Neural crest cell (in vitro differentiated cells): ENCODE data around the gene LRMDA. TPM values are rescaled to one million over a fixed set of nuclear protein-coding genes. Genes with fewer than 3 reads are reported as not detected.

ENCODE experiments used
- DNase-seq: peaks from one replicate; pipeline ENCODE4 v3.0.0; 2021; ENCODE audit warnings: low read depth, mixed read lengths, low spot score
- H3K27ac Mint-ChIP-seq: one replicate; pipeline ENCODE4 v1.8.0; 2021; ENCODE audit warnings: mild to moderate bottlenecking, mixed read lengths; ENCODE audit not compliant: unreplicated experiment
- H3K27me3 Mint-ChIP-seq: 2 replicates; pipeline ENCODE4 v1.8.0; 2021; ENCODE audit warnings: low read depth, mild to moderate bottlenecking, mixed read lengths
- H3K36me3 Mint-ChIP-seq: 2 replicates; pipeline ENCODE4 v1.8.0; 2021; ENCODE audit warnings: low read depth, mild to moderate bottlenecking, mixed read lengths
- H3K4me1 Mint-ChIP-seq: 2 replicates; pipeline ENCODE4 v1.8.0; 2021; ENCODE audit warnings: mixed read lengths
- H3K4me3 Mint-ChIP-seq: one replicate; pipeline ENCODE4 v1.8.0; 2021; ENCODE audit warnings: mild to moderate bottlenecking, mixed read lengths
- H3K9me3 Mint-ChIP-seq: 2 replicates; pipeline ENCODE4 v1.8.0; 2021; ENCODE audit warnings: mixed read lengths
- CTCF ChIP-seq: fragments of 200-600 bp; sonication (generic); conservative IDR thresholded peaks from 2 replicates; pipeline ENCODE4 v1.5.0; 2021; ENCODE audit warnings: antibody characterized with exemption, mild to moderate bottlenecking
- total RNA-seq: library from RNA; stranded (reverse); gene quantifications from 2 replicates; pipeline ENCODE4 v1.2.1, GENCODE V29; 2021

The LRMDA gene
- total RNA-seq, 1 donor from 2014 or later, result 3.1 TPM

DNA sequence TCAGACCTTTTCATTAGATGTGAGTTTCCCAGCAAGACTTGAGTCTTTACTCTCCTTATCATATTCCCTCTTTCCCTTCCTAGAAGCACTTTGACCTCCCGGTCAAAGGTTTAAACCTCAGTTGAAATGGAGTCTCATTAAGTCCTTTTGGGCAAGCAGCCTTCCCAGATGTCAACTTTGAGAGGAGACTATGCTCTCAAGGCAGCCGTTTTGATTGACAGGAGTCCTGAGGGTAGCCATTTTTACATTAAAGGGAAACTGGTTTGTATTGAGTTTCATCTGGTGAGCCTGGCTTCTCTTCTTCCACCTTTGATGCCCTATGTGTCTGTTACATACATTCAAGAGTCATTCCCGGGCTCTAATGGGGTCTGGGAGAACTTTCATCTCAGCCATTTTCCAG lies 685.1 kb downstream of the LRMDA start:
- H3K4me1 Mint-ChIP-seq, result peaks cover 46% of the 10 kb centered on the region
- no peak for TF ChIP-seq CTCF
- H3K4me3 Mint-ChIP-seq, result no peak overlapping the region
- no peaks in the 10 kb centered on the region for H3K9me3 Mint-ChIP-seq
- no peak for DNase-seq
- no peaks in the 10 kb centered on the region for H3K27me3 Mint-ChIP-seq
- no peaks in the 10 kb centered on the region for H3K36me3 Mint-ChIP-seq
- no peak overlapping the region for H3K27ac Mint-ChIP-seq

GRCh38 chr10:76117949-76118348 lies 686.5 kb downstream of the LRMDA start:
- H3K9me3 Mint-ChIP-seq, result no peaks in the 10 kb centered on the region
- DNase-seq, result no peak
- TF ChIP-seq CTCF, result no peak
- H3K27me3 Mint-ChIP-seq, result no peaks in the 10 kb centered on the region
- no peak overlapping the region for H3K27ac Mint-ChIP-seq
- no peaks in the 10 kb centered on the region for H3K36me3 Mint-ChIP-seq
- peaks cover 39% of the 10 kb centered on the region for H3K4me1 Mint-ChIP-seq
- no peak overlapping the region for H3K4me3 Mint-ChIP-seq

GRCh38 chr10:76119036-76119435 lies 687.6 kb downstream of the LRMDA start:
- H3K4me1 Mint-ChIP-seq, result peaks cover 28% of the 10 kb centered on the region
- no peaks in the 10 kb centered on the region for H3K27me3 Mint-ChIP-seq
- H3K4me3 Mint-ChIP-seq, result no peak overlapping the region
- TF ChIP-seq CTCF, result no peak
- no peak for DNase-seq
- no peaks in the 10 kb centered on the region for H3K36me3 Mint-ChIP-seq
- H3K27ac Mint-ChIP-seq, result no peak overlapping the region
- no peaks in the 10 kb centered on the region for H3K9me3 Mint-ChIP-seq

GRCh38 chr10:76119515-76119914 lies 688.1 kb downstream of the LRMDA start:
- Mint-ChIP-seq H3K36me3 (no peaks in the 10 kb centered on the region), H3K27me3 (no peaks in the 10 kb centered on the region), H3K9me3 (no peaks in the 10 kb centered on the region), H3K4me3 (no peak overlapping the region), H3K27ac (no peak overlapping the region), H3K4me1 (peaks cover 23% of the 10 kb centered on the region)
- DNase-seq, result no peak
- TF ChIP-seq CTCF, result no peak

GRCh38 chr10:76122056-76122455 lies 690.6 kb downstream of the LRMDA start:
- Mint-ChIP-seq H3K4me1 (peaks cover 22% of the 10 kb centered on the region), H3K4me3 (no peak overlapping the region), H3K27ac (no peak overlapping the region), H3K9me3 (no peaks in the 10 kb centered on the region), H3K36me3 (no peaks in the 10 kb centered on the region), H3K27me3 (peaks cover 3% of the 10 kb centered on the region)
- no peak for DNase-seq
- TF ChIP-seq CTCF, result no peak

DNA sequence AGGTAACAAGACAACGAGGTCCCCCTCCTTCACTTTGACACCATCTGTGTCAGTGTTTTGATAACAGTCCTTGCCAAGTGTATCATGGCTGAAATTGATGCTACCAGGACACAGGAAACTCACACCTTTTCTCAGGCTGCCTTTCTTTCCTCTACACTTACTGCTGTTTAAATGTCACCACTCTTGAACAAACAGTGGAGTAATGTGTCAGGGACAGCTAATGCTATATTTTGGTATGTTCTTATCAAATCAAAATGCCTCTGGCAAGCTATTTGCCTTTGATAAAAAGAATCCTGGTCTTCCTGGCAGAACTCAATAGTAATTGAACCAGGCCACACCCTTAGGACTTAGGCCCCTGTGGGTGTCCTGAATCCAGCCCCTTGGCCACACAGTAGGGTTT lies 692.9 kb downstream of the LRMDA start:
- peaks cover 5% of the 10 kb centered on the region for H3K27me3 Mint-ChIP-seq
- no peak for TF ChIP-seq CTCF

More for the DNA sequence above, 692.9 kb downstream of the LRMDA start:
- no peaks in the 10 kb centered on the region for H3K9me3 Mint-ChIP-seq
- no peak overlapping the region for H3K4me3 Mint-ChIP-seq
- no peaks in the 10 kb centered on the region for H3K36me3 Mint-ChIP-seq
- no peak for DNase-seq
- no peak overlapping the region for H3K27ac Mint-ChIP-seq
- peaks cover 14% of the 10 kb centered on the region for H3K4me1 Mint-ChIP-seq
